GM19324 (cell line): ENCODE measurements around the gene BCAR1.
"Not testable (repeated sequence)": the region's sequence is repeated elsewhere in the genome, so short reads cannot be mapped to it uniquely, and the experiment has no call there.

Experiments
- ATAC-seq: cut with Tn5 transposase; IDR thresholded peaks from one replicate; pipeline ENCODE4 v1.9.1; 2021; ENCODE audit warnings: mild to moderate bottlenecking, moderate library complexity; ENCODE audit not compliant: unreplicated experiment, low FRiP score

Gene BCAR1

DNA sequence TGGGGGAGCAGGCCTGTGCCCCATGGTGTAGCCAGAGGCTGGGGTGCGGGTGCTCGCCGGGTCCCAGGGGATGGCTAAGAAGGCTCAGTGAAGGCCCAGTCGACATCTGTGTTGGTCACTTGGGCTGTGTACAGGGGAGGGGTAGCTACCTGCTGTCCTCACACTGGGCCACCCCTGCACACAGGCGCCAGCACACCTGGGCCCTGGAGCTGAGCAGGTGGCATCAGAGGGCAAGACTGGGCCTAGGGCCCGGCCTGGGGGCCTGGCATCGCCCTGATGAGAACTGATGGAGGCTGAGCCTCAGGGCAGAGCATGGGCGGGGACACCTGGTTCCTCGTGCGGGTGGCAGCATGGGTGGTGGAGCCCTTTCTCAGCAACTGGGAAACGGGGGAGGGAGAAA is 43.6 kb downstream of the BCAR1 start:
- no peak for ATAC-seq

DNA sequence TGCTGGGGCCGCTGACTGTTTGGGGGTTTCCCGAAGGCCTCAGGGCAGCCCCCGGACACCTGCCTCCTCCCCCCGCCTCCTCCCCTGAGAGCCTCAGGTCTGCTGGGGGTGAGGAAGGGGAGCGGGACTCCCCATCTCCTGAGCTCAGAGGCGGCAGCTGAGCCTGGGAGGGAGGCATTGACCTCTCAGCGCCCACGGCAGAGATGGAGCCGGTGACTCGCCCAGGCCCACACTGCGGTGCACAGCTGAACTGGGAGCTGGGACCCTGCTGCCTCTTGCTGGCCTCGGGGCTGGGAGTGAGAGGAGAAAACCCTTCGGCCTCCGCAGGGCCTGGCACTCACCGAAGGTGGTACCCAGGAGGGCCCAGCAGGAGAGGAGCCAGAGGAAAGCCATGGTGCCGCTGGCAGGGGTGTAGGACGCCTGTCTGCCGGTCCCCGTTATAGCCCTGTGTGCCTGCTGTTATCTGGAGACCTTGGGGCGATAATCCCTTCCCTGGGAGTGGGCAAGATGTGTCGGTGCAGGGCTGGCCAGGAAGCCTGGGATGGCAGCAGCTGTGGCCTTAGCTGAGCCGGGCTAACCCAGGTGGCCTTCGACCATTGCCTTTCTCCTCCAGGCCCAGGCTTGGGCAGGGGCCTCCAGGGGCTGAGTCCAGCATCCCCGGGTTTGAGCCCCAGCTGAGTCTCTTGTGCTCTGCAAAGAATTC is 44.5 kb downstream of the BCAR1 start, which contains the start of gene CTRB2:
CTRB2 (minus strand) TSS at position 413 of the 703 bp plus-strand sequence; CDS start at position 393, 20 bp downstream.
- no peak for ATAC-seq

DNA sequence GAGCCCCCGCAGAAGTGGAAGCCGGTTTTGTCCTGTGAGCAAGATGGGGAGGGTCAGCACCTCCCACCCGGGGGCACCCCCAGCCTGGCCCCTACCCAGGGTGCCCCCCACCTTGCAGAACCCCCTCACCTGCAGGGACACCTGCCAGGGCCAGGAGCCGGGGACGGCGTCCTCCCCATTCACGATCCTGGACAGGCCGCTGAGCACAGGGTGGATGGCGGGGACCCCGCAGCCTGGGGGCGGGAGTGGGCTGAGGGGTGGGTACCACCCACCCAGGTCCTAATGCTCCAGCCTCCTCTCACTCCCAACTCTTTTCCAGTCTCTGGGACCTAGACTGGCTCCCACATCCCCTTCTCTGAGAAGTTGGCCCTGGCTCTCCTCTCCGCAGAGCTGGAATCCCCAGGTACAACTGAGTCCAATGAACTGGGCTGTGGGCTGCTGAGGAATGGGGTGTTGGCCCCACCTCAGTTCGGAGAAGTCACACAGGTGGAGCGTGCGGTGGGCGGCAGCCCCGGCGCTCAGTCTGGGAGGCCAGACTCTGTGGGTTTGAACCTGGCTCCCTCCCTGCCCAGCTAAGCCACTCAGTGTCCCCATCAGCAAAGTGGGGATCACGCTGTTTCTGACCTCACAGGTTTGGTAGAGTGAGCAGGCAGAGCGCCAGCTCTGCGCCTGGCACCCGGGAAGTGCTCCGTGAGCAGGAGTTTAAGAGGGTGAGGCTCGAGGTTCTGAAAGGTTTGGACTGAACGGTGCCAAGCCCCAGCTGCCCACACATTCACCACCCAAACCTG is 45.3 kb downstream of the BCAR1 start:
- not testable (repeated sequence) for ATAC-seq

DNA sequence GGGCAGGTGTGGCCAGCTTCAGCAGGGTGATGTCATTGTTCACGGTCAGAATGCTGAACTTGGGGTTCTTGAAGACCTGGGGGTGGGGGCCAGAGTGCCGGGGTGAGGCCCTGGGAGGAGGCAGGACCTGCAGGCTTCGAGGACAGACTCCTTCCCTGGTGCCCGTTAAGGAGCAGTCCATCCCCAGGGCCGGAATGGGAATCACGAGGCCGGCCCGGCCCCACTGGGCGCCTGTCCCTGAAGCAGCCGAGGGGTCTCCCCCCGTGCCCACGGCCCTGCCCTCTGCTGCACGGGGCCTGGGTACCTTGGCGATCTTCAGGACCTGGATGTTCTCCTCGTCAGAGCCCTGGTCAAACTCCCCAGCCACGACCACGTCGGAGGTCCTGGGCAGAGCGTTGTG is 46.0 kb downstream of the BCAR1 start:
- ATAC-seq, result not testable (repeated sequence)

DNA sequence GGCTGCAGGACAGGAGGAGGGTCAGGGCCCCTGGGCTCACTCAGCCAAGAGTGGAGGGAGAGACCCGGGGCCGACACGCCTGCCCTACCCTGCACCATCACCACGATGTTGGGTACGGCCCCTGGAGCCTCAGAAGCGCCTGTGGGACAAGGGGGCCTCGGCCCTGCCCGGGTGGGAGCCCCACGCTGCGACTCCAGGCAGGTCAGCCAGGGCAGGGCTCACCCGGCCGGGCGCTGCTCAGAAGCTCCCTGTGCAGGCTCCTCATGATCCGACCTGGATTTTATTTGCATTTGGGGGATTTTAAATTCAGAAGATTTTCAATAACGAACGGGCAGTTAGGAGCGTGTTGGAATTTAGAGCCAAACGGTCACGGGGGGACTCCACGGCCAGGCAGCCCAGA is 46.5 kb downstream of the BCAR1 start:
- ATAC-seq, result not testable (repeated sequence)

DNA sequence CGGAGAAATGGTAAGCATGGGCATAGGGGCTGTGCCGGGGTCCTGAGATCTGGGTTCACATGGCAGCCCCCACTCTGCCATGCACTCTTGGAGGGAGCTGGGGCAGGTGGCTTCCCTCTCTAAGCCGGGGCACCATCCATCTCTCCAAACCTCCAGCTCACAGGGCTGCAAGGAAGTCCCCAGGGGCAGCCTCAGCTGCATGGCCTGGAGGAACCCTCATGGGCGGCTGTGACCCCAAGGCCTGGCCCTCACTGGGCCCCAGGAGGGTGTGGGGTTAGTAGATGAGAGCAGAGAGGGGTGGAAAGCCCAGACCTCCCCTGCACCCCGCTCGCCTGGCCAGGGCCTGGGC is 47.0 kb downstream of the BCAR1 start:
- ATAC-seq, result no peak

DNA sequence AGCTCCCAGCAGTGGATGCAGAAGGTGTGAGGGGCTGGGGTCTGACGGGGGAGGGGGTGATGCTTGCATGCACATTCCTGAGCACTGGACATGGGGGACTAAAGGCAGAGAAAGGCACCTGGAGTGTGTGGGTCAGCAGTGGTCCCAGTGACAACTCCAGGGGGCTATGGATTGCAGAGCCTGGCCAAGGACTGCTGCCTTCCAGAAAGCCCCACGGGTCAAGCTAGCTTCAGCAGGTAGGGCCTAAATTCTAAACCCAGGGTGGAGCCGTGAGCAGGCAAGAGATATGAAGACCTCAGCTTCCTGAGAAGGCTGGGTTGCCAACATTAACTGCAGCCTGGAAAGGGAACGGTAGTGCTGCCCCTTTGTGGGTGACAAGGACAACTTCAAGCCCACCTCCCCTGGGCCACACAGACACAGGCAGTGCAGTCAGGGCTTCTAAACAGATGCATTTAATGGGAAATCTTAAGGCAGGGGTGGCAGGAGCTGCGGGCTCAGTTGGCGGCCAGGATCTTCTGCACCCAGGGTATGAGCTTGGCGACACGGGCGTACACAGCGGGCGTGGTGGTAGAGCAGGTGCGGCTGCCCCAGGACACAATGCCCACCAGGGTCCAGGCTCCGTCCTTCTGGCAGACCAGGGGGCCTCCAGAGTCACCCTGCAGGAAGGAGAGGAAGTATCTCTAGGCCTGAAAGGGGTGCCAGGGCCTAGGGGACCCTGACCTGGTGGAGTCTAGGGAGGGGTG is 47.6 kb downstream of the BCAR1 start:
- no peak for ATAC-seq

DNA sequence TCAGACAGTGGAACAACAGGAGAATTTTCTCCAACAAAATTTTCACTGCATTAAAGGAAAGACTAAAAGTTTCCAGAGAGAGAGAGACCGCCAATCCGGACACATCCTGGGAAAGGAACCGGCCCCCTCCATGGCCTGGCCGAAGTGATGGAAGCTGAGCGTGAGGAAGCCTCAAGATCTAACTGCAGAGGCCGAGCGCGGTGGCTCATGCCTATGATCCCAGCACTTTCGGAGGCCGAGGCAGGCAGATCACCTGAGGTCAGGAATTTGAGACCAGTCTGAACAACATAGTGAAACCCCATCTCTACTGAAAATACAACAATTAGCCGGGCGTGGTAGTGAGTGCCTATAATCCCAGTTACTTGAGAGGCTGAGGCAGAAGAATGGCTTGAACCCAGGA is 48.3 kb downstream of the BCAR1 start:
- no peak for ATAC-seq

DNA sequence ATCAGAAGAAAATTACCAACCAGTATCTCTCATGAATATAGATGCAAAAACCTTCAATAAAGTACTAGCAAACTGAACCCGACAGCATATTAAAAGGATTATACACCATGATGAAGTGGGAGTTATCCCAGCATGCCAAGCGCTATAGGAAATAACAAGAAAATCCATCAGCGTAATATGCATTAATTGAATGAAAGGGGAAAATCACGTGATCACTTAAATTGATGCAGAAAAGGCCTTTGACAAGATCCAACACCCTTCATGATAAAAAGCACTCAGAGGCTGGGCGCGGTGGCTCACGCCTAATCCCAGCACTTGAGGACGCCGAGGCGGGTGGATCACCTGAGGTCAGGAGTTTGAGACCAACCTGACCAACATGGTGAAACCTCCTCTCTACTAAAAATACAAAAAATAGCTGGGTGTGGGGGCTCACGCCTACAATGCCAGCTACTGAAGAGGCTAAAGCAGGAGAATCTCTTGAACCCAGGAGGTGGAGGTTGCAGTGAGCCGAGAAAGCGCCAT is 49.3 kb downstream of the BCAR1 start:
- ATAC-seq, result no peak

DNA sequence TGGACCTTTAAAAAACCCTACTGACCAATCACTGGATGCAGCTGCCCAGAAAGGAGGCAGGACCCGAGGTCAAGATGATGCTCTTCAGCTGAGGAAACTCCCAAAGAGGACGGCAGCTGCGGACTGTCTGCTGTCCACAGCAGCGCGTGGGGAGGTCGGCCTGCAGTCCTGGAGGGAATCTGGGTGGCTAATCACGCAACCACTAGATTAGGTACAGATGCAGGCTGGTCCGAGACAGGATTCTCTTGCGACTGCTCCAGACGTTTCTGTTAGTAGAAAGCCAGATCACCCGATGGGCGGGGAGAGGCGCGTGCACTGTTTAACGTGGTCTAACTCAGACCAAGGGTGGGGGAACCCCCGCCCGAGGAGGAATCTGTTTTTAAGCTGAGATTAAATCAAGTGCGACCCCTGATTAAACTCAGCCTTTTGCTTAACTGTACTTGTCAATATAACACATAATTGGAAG is 53.3 kb downstream of the BCAR1 start:
- no peak for ATAC-seq

DNA sequence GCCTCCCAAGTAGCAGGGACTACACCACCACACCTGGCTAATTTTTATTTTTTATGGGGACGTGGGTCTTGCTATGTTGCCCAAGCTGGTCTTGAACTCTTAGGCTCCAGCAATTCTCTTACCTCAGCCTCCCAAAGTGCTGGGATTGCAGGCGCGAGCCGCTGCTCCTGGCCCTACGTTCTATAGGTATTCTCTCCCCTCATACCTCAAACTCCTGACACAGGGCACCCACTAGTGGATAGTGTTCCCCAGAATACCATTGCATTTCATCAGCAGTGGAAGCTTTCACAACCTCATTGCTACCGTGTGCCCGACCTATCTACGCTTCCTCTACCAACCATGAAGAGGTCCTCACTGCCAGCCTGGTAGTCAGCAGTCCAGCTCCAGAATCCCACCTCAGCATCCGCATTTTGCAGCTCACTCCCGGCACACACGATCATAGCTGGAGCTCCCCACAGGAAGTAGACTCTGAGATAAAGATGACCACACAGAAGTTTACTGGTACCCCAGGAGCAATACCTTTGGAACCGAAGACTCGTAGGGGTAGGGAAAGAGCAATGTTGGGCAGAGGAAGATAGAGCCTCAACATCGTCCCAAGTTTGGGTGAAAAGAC is 53.8 kb downstream of the BCAR1 start:
- ATAC-seq, result no peak

DNA sequence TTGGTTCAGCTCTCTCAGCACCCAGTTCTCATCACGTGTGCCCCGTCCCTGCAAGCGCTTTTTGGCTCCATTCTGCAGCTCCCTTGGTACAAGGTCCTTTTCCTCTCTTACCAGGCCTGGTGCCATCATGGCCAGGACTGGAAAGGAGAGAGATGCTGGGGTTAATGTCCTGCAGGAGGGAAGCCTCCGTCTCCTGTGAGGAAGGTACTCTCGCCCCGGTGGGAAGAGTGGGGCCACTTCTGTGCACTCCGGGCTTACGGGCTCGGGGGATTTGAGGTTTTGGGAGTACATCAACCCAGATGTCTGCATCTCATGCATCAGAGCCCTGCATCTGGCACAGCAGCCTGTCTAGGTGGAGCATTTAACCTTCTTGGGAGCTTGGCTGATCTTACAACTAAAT is 54.6 kb downstream of the BCAR1 start:
- no peak for ATAC-seq

DNA sequence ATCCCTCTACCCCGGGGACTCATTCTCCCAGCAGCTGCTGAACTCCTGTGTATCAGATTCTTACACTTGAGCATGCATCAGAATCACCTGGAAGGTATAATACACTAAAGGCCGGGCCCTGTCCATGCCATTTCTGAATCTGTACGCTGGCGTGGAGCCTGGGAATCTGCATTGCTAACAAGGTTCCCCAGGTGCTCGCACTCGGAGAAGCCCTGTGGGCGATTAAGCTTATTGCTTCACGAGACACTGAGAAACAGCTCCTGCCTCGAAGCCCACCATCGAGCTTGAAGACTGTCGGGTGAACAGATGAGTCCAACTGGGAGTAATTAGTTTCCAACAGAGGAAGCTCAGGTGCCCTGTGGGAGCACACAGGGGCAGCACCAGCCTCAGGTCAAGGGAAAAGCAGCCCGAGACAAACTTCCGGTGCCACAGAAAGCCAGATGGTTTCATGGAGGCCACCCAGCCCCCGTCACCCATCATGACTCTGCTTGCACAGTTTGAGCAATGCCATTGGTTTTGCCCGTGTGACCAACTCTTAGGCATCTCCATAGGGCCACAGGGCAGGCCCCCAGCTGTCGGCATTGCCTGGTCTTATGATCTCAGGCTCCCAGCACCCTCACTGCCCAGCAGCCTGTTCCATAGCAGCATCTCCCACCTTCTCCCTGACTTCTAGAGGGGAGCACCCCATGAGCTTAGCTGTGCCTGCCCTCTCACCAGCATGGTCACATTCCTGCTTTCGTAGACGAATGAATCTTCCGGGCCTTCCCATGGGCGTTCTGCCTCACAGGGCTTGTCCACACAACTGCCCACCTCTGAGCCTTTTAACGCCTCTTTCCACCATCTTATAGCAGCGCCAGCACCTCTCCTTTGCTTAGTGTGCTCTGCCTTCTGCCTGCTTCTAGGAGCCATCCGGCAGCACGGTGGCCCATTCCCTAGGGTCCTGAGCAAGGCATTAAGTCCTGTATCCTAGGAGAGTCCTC is 55.3 kb downstream of the BCAR1 start:
- no peak for ATAC-seq

DNA sequence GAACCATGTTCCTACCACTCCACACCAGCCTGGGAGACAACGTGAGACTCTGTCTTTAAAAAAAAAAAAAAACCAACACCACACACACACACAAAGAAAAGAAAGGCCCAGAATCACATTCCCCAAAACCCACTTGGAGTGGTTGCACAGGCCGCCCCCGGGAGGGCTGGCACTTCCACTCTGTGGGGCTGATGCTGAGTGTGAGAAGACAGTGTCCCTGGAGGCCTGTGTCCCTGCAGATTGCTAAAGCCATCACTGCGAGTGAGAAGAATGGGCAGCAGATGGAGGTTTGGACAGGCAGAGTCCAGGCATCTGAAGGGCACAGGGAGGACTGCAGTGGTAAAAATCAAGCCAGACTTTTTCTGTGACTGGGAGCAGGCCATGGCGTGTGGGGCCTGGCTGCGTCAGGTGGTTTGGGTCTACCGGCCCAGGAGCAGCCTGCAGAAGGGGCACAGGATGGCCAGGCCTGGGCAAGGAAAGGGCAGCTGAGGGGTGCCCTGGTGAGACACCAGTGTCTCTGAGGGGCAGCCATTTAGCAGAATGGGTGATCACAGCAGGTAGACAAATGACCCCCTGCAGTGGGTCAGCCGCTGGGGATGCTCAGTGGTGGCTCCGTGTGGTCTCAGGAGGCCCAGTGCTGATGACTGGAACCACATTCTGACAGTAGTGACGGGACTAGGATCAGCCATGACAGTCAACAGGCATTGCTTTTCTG is 57.5 kb downstream of the BCAR1 start:
- ATAC-seq, result no peak

DNA sequence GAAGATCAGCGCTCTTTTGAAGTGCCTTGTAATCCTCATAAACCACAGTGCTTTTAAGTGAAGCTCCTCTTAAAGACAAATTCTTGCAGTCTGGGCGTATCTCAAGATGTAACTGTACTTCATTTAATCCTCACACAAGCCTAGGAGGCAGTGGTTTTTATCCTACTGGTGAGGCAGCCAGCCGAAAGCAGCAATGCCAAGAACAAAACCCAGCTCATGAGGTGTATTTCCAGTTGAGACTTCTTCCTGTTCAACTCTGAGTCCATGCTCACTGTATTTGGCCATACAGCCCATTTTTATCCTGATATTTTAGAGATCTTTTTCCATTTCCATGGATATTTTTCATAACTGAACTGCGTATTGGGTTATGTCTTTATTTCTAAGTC is 58.2 kb downstream of the BCAR1 start:
- ATAC-seq, result no peak

DNA sequence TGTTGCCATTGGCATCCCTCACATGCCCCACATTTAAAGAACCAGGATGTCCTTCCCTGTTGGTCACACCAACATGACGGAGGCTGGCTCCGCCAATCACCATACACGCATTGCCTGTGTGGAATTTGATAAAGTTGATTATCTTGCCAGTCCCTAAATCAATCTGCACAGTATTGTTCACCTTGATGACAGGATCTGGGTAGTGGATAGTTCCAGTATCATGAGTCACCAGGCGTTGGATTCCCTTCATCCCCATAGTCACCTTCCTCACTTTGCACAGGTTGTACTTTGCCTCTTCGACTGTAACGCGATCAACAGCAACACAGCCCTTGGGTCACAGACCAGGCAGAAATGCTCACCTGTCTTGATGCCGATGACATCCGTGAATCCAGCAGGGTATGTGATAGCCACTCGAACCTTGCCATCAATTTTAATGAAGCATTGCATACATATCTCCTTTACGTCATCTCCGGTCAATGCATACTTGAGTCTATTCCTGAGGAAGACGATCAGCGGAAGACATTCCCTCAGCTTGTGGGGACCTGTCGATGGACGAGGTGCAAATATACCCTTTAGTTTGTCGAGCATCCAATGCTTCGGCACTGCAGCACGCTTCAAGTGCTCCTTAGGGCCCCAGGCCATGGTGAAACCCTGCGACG is 58.7 kb downstream of the BCAR1 start:
- no peak for ATAC-seq

DNA sequence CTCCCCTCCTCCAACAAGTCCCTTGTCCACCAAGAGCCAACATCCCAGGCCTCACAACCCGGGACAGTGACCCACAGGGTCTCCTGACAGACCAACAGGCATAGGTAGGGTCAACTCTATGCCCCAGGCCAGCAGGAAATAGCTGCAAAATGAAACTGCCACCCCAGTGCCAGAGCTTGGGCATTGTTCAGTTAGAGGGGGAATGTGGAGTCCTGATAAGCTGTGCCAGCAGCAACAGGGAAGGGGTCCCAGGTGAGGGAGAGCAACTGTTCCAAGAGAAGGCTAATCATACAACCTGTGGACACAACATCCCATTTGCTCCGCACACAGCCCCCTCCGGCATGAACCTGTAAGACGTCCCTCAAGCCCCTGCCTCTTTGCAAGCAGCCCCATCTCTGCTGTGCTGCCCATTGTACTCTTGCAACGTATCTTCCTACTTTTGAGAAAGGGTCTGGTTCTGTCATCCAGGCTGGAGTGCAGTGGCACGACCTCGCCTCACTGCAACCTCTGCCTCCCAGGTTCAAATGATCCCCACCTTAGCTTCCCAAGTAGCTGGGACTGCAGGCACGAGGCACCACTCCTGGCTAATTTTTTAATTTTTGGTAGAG is 61.7 kb downstream of the BCAR1 start:
- no peak for ATAC-seq
